GM12801 (cell line): ENCODE results near the gene ARRDC4.

Source experiments
- TF ChIP-seq, protein P1 (sequence below): IDR thresholded peaks from one replicate; pipeline ENCODE4 v1.5.1; 2011; ENCODE audit warnings: control low read depth; ENCODE audit not compliant: insufficient read length; ENCODE audit errors: extremely low read depth

ARRDC4 gene

DNA sequence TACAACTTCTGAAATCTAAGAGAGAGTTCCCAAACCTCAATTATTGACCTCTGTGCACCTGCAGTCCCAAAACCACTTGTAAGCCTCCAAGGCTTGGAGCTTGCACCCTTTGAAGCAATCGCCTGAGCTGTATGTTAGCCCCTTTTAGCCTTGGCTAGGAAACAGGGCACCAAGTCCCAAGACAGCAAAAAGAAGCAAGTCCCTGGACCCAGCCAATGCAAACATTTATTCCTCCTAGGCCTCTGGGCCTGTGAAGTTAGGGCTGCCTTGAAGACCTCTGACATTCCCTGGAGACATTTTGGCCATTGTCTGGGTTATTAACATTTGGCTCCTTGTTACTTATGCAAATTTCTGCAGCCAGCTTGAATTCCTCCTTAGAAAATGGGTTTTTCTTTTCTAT is 26.9 kb upstream of the ARRDC4 start:
- TF ChIP-seq, protein P1, sequence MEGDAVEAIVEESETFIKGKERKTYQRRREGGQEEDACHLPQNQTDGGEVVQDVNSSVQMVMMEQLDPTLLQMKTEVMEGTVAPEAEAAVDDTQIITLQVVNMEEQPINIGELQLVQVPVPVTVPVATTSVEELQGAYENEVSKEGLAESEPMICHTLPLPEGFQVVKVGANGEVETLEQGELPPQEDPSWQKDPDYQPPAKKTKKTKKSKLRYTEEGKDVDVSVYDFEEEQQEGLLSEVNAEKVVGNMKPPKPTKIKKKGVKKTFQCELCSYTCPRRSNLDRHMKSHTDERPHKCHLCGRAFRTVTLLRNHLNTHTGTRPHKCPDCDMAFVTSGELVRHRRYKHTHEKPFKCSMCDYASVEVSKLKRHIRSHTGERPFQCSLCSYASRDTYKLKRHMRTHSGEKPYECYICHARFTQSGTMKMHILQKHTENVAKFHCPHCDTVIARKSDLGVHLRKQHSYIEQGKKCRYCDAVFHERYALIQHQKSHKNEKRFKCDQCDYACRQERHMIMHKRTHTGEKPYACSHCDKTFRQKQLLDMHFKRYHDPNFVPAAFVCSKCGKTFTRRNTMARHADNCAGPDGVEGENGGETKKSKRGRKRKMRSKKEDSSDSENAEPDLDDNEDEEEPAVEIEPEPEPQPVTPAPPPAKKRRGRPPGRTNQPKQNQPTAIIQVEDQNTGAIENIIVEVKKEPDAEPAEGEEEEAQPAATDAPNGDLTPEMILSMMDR, result no peak

DNA sequence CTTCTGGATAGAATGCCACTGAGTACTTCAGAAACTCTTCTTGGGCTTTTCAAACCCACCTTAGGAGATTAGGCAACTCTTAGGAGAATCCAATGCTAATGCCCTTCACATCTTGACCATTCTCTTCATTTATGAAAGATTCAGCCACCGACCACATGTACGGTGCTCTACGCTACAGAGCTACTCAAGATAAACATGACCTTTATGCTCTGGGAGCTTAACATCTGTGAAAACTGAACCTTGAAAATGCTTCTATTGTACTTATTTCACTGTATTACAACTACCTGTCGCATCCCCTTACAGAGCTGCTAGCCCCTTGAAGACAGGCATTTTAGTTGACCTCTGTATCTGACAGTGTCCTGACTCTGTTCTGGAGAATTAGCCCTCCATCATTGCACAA is 19.5 kb upstream of the ARRDC4 start:
- TF ChIP-seq, protein P1, result no peak

DNA sequence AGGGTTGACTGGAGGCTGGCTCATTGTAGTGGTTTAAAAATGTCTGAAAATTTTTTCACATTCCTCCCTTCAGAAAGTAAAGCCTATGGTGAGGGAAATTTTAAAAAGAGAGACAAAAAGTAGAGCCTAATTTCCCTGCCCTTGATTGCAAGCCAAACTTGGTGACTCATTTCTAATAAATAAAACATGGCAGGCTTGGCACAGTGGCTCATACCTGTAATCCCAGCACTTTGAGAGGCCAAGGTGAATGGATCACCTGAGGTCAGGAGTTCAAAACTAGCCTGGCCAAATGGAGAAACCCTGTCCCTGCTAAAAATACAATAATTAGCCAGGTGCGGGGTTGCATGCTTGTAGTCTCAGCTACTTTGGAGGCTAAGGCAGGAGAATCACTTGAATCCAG is 18.9 kb upstream of the ARRDC4 start:
- TF ChIP-seq, protein P1, result no peak

DNA sequence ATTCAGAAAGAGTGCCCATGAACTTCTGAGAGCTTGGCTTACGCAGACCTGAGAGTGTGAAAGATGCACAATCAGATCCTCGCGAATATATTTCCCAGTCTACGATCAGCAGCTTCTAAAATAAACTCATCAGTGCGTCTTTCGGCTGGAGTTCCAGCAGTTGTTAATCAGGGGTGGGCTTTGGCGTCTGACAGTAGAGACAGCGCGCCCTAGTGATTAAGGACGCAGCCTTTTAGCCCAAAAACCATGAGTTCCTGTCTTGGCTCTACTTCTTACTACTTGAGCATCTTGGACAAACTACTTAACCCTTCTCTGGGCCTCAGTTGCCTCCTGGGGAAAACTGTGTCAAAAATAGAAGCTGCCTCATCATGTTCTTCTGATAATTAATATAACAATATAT is 15.8 kb upstream of the ARRDC4 start:
- TF ChIP-seq, protein P1, result no peak

DNA sequence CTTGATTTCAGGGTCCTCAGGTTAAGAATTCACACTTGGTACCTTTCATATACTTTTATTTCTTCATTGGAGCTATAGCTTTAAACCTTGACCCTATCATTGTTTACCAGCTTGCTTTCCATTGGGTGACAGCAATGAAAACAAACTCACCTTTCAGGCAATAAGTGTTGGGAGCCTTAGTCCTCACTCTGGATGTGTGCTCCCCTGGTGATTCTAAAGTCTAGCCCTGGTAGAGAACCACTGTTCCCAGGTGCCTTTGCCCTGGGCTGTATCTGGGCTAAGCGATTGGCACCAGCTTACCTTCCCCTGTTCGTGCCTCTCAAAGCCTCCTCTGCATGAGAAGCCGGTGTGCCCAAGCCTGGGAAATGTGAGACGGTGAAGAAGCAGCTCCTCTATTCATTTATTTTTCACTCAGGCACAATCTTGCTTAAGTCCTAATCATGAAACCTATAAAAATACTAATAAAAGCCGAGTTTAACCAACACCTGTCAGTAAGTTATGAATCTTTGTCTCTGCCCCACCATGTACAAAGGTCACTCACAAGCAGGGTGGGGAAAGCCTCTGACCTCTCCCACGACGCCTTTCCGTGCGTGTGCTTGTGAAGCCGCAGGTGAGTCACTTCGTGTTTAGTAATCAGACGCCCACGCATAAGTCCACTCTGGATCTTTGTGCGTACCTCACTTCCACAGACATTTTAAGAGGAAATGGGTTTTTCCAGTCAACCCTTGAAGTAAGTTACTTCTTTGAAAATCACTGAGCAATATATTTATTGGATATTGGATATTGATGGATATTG is 12.8 kb upstream of the ARRDC4 start:
- TF ChIP-seq, protein P1, result no peak

DNA sequence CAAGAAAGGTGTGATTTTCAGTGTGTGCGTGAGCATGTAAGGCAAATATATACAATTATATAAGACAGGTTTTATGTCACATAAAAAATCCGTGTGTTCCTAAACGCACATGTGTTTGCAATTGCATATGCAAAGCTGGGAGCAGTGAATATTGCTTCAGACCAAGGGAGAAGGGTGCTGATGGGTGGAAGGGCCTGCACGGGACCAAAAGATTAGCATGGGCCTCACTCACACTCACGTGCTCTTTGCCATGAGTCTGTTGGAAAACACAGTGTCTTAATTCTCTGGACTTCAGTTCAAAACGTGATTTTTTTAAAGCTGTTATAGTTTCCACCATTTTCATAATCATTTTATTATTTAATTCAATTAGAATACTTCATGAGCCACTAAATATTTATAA is 7.2 kb upstream of the ARRDC4 start:
- TF ChIP-seq, protein P1, result no peak

DNA sequence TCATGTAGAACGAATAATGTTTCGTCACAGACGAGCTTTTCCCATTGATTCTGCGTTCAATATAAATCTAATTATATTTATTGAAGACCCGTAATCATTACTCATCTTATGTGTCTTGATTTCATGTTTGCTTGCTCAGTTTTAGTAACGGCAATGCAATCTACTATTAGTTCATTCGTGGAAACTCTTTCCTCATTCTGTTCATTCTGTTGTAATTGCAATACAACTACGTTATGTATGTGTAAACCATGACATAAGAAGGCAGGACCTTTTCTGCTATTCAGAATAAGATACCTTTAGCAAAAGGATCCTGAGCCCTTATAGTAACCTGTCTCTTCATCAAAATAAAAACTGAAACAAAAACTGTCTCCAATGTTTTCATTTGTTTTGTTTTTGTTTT is 6.8 kb upstream of the ARRDC4 start:
- TF ChIP-seq, protein P1, result no peak

DNA sequence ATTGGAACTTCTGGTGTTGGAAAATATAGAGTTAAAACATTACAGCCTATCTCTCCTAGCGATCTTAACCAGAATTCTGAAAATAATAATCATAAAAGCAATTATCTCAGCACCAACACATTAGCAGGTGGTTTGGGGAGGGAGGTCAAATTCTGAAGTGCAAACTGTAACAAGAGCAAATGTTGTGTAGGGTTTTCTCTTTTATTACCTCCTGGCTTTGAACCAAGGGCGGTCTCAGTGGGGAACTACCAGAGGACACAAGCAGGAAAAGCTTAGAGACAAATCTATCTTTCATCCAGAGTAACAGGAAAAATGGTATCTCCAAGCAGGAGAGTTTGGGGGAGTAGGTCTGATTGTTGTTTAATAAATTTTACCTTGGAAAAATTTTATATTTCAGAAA is 5.5 kb upstream of the ARRDC4 start:
- TF ChIP-seq, protein P1, result no peak
